AG04450 (cell line): ENCODE measurements around the gene KCNIP1. TPM values are rescaled to one million over a fixed set of nuclear protein-coding genes. Genes with fewer than 3 reads are reported as not detected.

ENCODE experiments used
- CTCF ChIA-PET: fragments of 300-600, 350-600 bp; formaldehyde crosslinking; extraction: SDS; loops from one replicate; lab custom pipeline; 2022; ENCODE audit warnings: antibody characterized with exemption, inconsistent platforms; lab: Charles Lee
- POLR2A ChIA-PET: fragments of 350-600 bp; formaldehyde crosslinking; extraction: SDS; loops from one replicate; lab custom pipeline; 2021; ENCODE audit warnings: antibody characterized with exemption, inconsistent platforms; lab: Yijun Ruan, JAX
- DNase-seq: peaks from one replicate; pipeline ENCODE4 v3.0.0-alpha.2; 2011; ENCODE audit warnings: low read depth, low spot score
- H3K27ac ChIP-seq: one replicate; pipeline ENCODE4 v1.5.1; 2012; ENCODE audit warnings: low read depth, low read length, control low read depth
- H3K27me3 ChIP-seq: one replicate; pipeline ENCODE4 v1.6.0; 2012; ENCODE audit warnings: low read length; ENCODE audit not compliant: control insufficient read depth, insufficient read depth
- H3K4me3 ChIP-seq: 2 replicates; pipeline ENCODE4 v1.5.1; 2011; ENCODE audit warnings: mild to moderate bottlenecking, low read depth, low read length, control low read depth
- H3K9me3 ChIP-seq: 2 replicates; pipeline ENCODE4 v1.5.1; 2012; ENCODE audit warnings: low read length; ENCODE audit not compliant: control insufficient read depth, insufficient read depth
- polyA plus RNA-seq: library from polyadenylated mRNA; depleted of rRNA; stranded (reverse); fragments of >200 nt; gene quantifications from 2 replicates; pipeline ENCODE4 v1.2.3, GENCODE V29; 2011
- TF ChIP-seq, protein P1 (sequence below): IDR thresholded peaks from 2 replicates; pipeline ENCODE4 v1.5.1; 2011; ENCODE audit warnings: low read depth, low read length, control low read depth, inconsistent platforms

The KCNIP1 gene
- polyA plus RNA-seq, 1 experiment: not detected

DNA sequence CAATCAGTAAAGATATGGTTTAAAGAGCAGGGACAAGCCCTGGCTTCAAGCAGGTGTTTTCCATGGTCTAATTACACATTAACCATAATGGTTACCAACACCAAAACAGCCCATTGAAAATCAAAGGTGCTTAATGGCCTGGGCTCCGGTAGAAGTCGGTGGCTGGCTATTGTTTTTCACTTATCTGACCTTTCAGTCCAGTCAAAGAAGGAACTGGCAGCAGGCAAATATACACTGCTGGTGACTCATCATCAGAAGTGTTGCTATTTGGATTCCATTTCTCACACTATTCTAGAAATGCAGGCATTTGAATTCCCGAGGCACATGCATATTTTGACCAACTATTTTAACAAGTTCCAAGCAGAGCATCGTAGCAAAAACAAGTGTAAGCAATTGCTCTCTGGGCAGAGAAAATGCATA is 253.4 kb downstream of the KCNIP1 start:
- Histone ChIP-seq H3K27me3 (no peaks in the 10 kb centered on the region), H3K4me3 (no peak overlapping the region), H3K27ac (no peak overlapping the region), H3K9me3 (no peaks in the 10 kb centered on the region)
- ChIA-PET CTCF (no interaction called here), POLR2A (no interaction called here)
- no peak for DNase-seq
- TF ChIP-seq, protein P1, sequence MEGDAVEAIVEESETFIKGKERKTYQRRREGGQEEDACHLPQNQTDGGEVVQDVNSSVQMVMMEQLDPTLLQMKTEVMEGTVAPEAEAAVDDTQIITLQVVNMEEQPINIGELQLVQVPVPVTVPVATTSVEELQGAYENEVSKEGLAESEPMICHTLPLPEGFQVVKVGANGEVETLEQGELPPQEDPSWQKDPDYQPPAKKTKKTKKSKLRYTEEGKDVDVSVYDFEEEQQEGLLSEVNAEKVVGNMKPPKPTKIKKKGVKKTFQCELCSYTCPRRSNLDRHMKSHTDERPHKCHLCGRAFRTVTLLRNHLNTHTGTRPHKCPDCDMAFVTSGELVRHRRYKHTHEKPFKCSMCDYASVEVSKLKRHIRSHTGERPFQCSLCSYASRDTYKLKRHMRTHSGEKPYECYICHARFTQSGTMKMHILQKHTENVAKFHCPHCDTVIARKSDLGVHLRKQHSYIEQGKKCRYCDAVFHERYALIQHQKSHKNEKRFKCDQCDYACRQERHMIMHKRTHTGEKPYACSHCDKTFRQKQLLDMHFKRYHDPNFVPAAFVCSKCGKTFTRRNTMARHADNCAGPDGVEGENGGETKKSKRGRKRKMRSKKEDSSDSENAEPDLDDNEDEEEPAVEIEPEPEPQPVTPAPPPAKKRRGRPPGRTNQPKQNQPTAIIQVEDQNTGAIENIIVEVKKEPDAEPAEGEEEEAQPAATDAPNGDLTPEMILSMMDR: no peak

DNA sequence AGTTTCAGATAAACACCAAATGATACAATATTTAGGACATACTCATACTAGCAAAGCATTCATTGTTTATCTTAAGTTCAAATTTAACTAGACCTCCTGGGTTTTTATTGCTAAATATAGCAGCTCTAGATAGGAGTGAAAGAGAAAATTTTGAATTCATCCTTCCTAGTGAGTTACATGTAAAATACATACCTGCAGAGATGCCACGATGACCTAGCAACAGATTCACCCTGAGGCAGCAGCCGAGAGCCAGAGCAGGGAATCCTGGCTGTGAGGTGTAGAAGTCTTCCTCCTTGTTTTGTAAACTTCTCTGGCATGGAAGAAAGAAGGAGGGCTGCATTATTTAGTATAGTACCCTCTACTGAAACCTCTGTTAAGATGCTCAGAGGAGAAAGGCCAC is 253.8 kb downstream of the KCNIP1 start:
- POLR2A ChIA-PET: no interaction called here
- Histone ChIP-seq H3K9me3 (no peaks in the 10 kb centered on the region), H3K4me3 (no peak overlapping the region), H3K27ac (no peak overlapping the region), H3K27me3 (no peaks in the 10 kb centered on the region)
- CTCF ChIA-PET: no interaction called here
- DNase-seq: no peak
- TF ChIP-seq, protein P1: no peak

- no peak overlapping the region for H3K4me3 ChIP-seq
- H3K27me3 ChIP-seq: no peaks in the 10 kb centered on the region
- POLR2A ChIA-PET: no interaction called here
- TF ChIP-seq, protein P1: no peak
- no peak overlapping the region for H3K27ac ChIP-seq
- H3K9me3 ChIP-seq: no peaks in the 10 kb centered on the region
- DNase-seq: no peak
- CTCF ChIA-PET: no interaction called here
These were observed 254.7 kb downstream of the KCNIP1 start for GRCh38 chr5:170758481-170758880.

- H3K27ac ChIP-seq: no peak overlapping the region
- CTCF ChIA-PET: no interaction called here
These were observed 256.3 kb downstream of the KCNIP1 start for GRCh38 chr5:170760113-170760512.

GRCh38 chr5:170761048-170761707 is 257.4 kb downstream of the KCNIP1 start:
- Histone ChIP-seq H3K27me3 (no peaks in the 10 kb centered on the region), H3K4me3 (no peak overlapping the region), H3K9me3 (no peaks in the 10 kb centered on the region), H3K27ac (no peak overlapping the region)
- ChIA-PET POLR2A (no interaction called here), CTCF (no interaction called here)
- TF ChIP-seq, protein P1: no peak
- no peak for DNase-seq

More at GRCh38 chr5:170760113-170760512, 256.3 kb downstream of the KCNIP1 start:
- Histone ChIP-seq H3K4me3 (no peak overlapping the region), H3K9me3 (no peaks in the 10 kb centered on the region), H3K27me3 (no peaks in the 10 kb centered on the region)
- TF ChIP-seq, protein P1: no peak
- DNase-seq: no peak
- POLR2A ChIA-PET: no interaction called here
